Smooth muscle cell (in vitro differentiated cells): Measurements from ENCODE around the gene EXOSC7. TPM values are rescaled to one million over a fixed set of nuclear protein-coding genes. Genes with fewer than 3 reads are reported as not detected.

Source experiments
- DNase-seq: peaks from one replicate; lab custom pipeline; 2025; ENCODE audit not compliant: unreplicated experiment; lab: John Stamatoyannopoulos, UW
- H2AFZ ChIP-seq: fragments of 200-600 bp; sonication (generic); 2 replicates; pipeline ENCODE4 v1.6.0; 2016; ENCODE audit warnings: antibody characterized with exemption, low read depth, mild to moderate bottlenecking
- H3F3A ChIP-seq: fragments of 200-600 bp; sonication (generic); 2 replicates; pipeline ENCODE4 v1.6.0; 2017; ENCODE audit warnings: antibody characterized with exemption, low read depth
- H3K27ac ChIP-seq: fragments of 200-600 bp; sonication (generic); 2 replicates; pipeline ENCODE4 v1.5.1; 2016; ENCODE audit warnings: low read depth, mild to moderate bottlenecking
- H3K27me3 ChIP-seq: fragments of 200-600 bp; sonication (generic); 2 replicates; pipeline ENCODE4 v1.6.1; 2016; ENCODE audit warnings: low read depth, mild to moderate bottlenecking
- H3K36me3 ChIP-seq: fragments of 200-600 bp; sonication (generic); 2 replicates; pipeline ENCODE4 v1.5.1; 2016; ENCODE audit warnings: low read depth
- H3K4me1 ChIP-seq: fragments of 200-600 bp; sonication (generic); 2 replicates; pipeline ENCODE4 v1.5.1; 2016; ENCODE audit warnings: low read depth
- H3K4me2 ChIP-seq: fragments of 200-600 bp; sonication (generic); 2 replicates; pipeline ENCODE4 v1.6.0; 2016; ENCODE audit warnings: mild to moderate bottlenecking
- H3K4me3 ChIP-seq: fragments of 200-600 bp; sonication (generic); 2 replicates; pipeline ENCODE4 v1.5.1; 2016; ENCODE audit warnings: mild to moderate bottlenecking
- H3K79me2 ChIP-seq: fragments of 200-600 bp; sonication (generic); 2 replicates; pipeline ENCODE4 v1.6.0; 2016; ENCODE audit warnings: low read depth, mild to moderate bottlenecking
- H3K9ac ChIP-seq: fragments of 200-600 bp; sonication (generic); 2 replicates; pipeline ENCODE4 v1.6.0; 2016; ENCODE audit warnings: low read depth
- H3K9me3 ChIP-seq: fragments of 200-600 bp; sonication (generic); replicated peaks from 2 replicates; pipeline ENCODE4 v1.5.1; 2016; ENCODE audit warnings: low read depth
- H4K20me1 ChIP-seq: fragments of 200-600 bp; sonication (generic); 2 replicates; pipeline ENCODE4 v1.6.0; 2016; ENCODE audit warnings: low read depth
- CTCF ChIP-seq: fragments of 200-600 bp; sonication (generic); IDR thresholded peaks from 2 replicates; pipeline ENCODE4 v1.5.1; 2017; ENCODE audit warnings: borderline replicate concordance, mild to moderate bottlenecking, antibody characterized with exemption; ENCODE audit not compliant: insufficient read depth, poor library complexity, severe bottlenecking
- WGBS: methylation state at CpG from one replicate; pipeline ENCODE4 v1.1.7; 2016; ENCODE audit warnings: low lambda C conversion rate; 5-methylcytosine and 5-hydroxymethylcytosine counted together
- polyA plus RNA-seq: library from polyadenylated mRNA; unstranded; fragments of >200 nt; fragmentation: Nextera tagmentation; extraction: Ambion mirVana; gene quantifications from 2 replicates; pipeline ENCODE4 v1.2.1, GENCODE V29; 2016
- total RNA-seq: library from RNA; depleted of rRNA; stranded (reverse); fragments of >200 nt; gene quantifications from 2 replicates; pipeline ENCODE4 v1.2.3, GENCODE V29; 2014

The EXOSC7 gene
- total and polyA plus RNA-seq, 2 experiments from 2014 or later = 42.2 to 49.0 TPM

GRCh38 chr3:44969828-44970179 is 6.2 kb upstream of the EXOSC7 start:
- H3F3A ChIP-seq = peaks cover 3% of the 10 kb centered on the region
- H3K4me2 ChIP-seq = no peak overlapping the region
- H3K27ac ChIP-seq = no peak overlapping the region
- H2AFZ ChIP-seq = no peak overlapping the region
- H4K20me1 ChIP-seq = peaks cover 75% of the 10 kb centered on the region
- H3K4me1 ChIP-seq = peaks cover 4% of the 10 kb centered on the region
- no peak for TF ChIP-seq CTCF
- H3K79me2 ChIP-seq = peaks cover 46% of the 10 kb centered on the region
- H3K27me3 ChIP-seq = no peaks in the 10 kb centered on the region
- H3K9ac ChIP-seq = no peak overlapping the region
- H3K36me3 ChIP-seq = no peaks in the 10 kb centered on the region
- H3K4me3 ChIP-seq = no peak overlapping the region
- no peak for DNase-seq
- no peaks in the 10 kb centered on the region for H3K9me3 ChIP-seq
- WGBS = 89% methylated on average over 2 of the region's 2 CpGs

GRCh38 chr3:44970926-44971490 is 5.0 kb upstream of the EXOSC7 start:
- no peak for DNase-seq
- no peak overlapping the region for H3K9ac ChIP-seq
- no peaks in the 10 kb centered on the region for H3K36me3 ChIP-seq
- 86% methylated on average over 3 of the region's 3 CpGs for WGBS
- H2AFZ ChIP-seq = no peak overlapping the region
- H4K20me1 ChIP-seq = peaks cover 64% of the 10 kb centered on the region
- peak overlapping the region; percentile 23 for H3K27ac ChIP-seq
- H3K27me3 ChIP-seq = no peaks in the 10 kb centered on the region
- peaks cover 53% of the 10 kb centered on the region for H3K79me2 ChIP-seq
- TF ChIP-seq CTCF = no peak
- H3K4me3 ChIP-seq = no peak overlapping the region
- no peaks in the 10 kb centered on the region for H3K9me3 ChIP-seq
- peaks cover 5% of the 10 kb centered on the region for H3K4me1 ChIP-seq
- H3F3A ChIP-seq = peaks cover 3% of the 10 kb centered on the region
- no peak overlapping the region for H3K4me2 ChIP-seq

DNA sequence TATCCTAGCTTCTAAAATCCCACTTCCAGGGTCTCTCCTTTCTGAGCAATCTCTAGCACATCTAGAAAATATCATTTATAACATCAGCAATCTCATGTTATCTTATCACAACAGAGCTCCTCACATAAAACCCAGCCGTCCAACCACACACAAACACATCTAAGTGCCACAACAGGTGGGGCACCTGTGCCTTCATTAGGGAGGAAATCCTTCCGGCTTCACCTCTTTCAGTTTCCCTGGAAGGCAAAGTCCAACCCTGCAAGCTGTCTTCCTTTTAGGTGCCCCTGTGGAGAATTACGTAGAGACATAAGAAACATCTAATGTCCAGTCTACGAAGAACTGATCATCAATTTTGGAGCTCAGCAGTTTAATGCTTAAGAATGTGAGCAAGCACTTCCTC is 1.6 kb upstream of the EXOSC7 start:
- no peak for DNase-seq
- Histone ChIP-seq H2AFZ (no peak overlapping the region), H4K20me1 (peaks cover 47% of the 10 kb centered on the region), H3K9me3 (no peaks in the 10 kb centered on the region), H3K27ac (no peak overlapping the region), H3F3A (peaks cover 3% of the 10 kb centered on the region), H3K9ac (no peak overlapping the region), H3K36me3 (no peaks in the 10 kb centered on the region), H3K27me3 (no peaks in the 10 kb centered on the region), H3K4me1 (peaks cover 12% of the 10 kb centered on the region), H3K4me2 (peak overlapping the region; percentile 99), H3K79me2 (peaks cover 81% of the 10 kb centered on the region), H3K4me3 (peak overlapping the region; percentile 100)
- WGBS = 91% methylated on average over 4 of the region's 4 CpGs
- TF ChIP-seq CTCF = no peak

- no peak for DNase-seq
- Histone ChIP-seq H3K9ac (no peak overlapping the region), H3K36me3 (no peaks in the 10 kb centered on the region), H2AFZ (no peak overlapping the region), H4K20me1 (peaks cover 58% of the 10 kb centered on the region), H3K79me2 (peaks cover 93% of the 10 kb centered on the region), H3K27ac (no peak overlapping the region), H3K27me3 (no peaks in the 10 kb centered on the region), H3K9me3 (no peaks in the 10 kb centered on the region), H3K4me3 (no peak overlapping the region), H3F3A (no peaks in the 10 kb centered on the region), H3K4me1 (peaks cover 7% of the 10 kb centered on the region), H3K4me2 (no peak overlapping the region)
- WGBS = 100% methylated on average over 1 of the region's 1 CpG
- TF ChIP-seq CTCF = no peak
These were observed 5.2 kb downstream of the EXOSC7 start for GRCh38 chr3:44981220-44981619.
